GM18508 (cell line): Measurements from ENCODE around the gene DHX15.
A peak's percentile ranks its signal among the peaks of the same experiment; 100 is the strongest.

Experiments used
- ATAC-seq: cut with Tn5 transposase; IDR thresholded peaks from one replicate; pipeline ENCODE4 v1.9.1; 2021; ENCODE audit warnings: moderate number of reproducible peaks; ENCODE audit not compliant: insufficient read depth, unreplicated experiment

The DHX15 gene

GRCh38 chr4:24584211-24584850, at the start of gene DHX15:
TSS of gene DHX15 (minus strand) at chr4:24584554. CDS start at chr4:24584393, 161 bp downstream.
- peak; percentile 81 for ATAC-seq

DNA sequence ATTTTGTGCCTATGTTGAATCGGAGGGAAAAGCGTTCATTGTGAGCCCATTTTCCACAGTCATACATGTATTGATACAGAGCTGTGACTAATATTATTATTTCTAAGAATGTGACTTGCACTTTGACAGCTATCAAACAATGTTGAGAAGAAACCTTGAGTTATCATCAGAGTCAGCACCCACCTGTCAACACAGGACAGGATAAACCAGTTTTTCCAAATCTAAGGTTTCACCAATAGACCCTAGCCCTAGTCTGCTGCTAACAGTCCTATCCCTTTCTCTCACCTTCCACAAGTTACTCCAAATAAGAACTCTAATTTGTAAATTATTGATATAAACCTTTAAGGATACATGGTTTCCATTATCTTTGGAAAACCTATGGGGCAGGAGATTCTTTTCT, 47.7 kb upstream of the DHX15 start:
- no peak for ATAC-seq

GRCh38 chr4:24630937-24631336, 46.6 kb upstream of the DHX15 start:
- ATAC-seq, result no peak

GRCh38 chr4:24625091-24625490, 40.7 kb upstream of the DHX15 start:
- ATAC-seq, result no peak

DNA sequence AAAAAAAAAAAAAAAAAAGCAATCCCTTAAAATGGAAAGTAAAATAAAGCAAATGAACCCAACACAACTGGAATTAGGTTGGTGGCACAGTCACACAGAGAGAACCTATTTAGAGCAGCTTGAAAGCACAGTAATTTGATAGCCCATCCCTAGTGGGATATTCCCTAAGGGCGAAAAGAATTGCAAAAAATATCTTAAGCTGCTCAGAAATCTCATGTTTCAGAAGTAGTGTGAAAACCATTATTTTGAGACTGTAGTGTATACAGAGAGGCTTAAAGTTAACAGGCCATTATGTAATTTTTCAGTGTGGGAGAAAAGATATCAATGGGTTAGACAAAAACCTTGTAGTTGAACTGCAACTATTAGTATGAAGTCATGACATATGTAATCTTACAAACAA, 40.0 kb upstream of the DHX15 start:
- ATAC-seq, result no peak

DNA sequence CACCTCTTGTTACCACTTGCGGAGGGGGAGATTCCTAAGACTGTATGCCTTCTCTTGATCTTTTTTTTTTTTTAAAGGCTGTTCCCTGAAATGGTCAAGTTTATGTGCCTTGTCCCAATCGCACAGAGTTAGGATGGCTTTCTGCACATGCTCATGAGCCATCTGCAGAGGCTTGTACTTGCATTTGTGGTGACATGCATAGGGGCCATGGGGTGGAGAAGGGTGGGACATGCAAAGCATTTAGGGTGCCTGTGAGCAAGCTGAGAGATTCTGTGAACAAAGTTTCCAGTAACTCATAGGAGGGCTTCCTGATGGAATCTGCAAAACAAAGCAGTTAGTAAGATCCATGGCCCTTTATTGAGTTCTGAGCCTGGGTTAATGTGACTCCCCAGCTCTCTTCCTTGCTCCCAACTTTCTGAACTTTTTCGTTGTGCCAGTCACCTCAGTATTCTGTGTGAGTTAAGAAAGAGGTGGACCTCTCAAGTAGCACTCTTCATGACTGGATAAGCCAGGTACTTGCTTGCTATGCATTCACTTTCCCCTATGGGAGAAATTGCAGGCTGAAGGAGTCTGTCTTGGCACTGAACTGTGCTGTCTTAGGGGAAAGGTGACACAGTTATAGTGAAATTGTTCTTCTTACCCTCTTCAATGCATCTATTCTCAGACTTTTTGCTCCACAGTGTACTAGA, 37.9 kb upstream of the DHX15 start:
- no peak for ATAC-seq

DNA sequence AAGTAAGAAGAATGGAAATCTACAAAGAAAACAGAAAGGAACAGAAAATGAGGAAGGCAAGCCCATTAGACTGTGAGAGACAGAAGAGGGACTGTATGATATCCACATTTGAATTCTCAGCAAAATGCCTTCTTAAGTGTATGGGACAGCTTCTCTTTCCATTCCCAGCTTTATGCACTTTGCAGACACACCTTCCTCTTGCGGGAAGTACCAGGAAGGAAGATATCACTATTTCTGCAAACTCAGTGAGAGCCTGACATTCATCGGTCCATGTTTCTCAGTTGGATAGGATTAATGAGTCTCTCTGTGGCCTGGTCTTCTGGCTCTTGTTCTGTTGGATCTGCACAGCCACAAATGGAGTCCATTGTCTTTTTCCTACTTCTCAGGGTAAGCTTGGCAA, 31.6 kb upstream of the DHX15 start:
- no peak for ATAC-seq

DNA sequence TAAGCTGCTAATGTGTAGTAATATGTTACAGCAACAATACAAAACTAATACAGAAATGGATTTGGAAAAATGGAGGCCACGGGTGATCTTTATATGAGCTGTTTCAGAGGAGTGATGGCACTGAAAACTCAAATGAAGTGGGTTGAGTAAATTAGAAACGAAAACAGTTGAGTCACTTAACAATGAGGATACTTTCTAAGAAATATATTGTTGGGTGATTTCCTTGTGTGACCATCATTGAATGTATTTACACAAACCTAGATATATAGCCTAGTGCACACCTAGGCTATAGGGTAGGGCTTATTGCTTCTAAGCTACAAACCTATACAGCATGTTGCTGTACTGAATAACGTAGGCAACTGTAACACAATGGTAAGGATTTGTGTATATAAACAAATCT, 30.5 kb upstream of the DHX15 start:
- no peak for ATAC-seq

GRCh38 chr4:24613502-24613901, 29.1 kb upstream of the DHX15 start:
- no peak for ATAC-seq

- no peak for ATAC-seq
Observed at GRCh38 chr4:24611575-24611974, 27.2 kb upstream of the DHX15 start.

DNA sequence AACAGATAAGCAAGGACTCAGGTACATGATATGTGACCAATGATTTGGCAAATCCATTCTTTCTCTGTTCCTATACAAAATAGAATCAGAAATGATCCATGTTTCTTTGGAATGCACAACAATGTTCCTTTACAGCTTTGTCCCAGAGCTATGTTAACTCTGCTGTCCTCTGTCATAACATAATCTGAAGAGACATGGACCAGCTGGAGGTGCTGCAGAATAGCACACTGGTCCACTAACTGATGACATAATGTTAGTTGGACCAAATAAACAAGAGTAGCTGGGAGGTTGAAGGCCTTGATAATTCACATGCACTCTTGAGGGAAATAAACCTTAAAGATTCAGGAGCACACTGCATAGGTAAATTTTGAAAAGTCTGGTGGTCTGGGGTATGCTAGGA, 23.0 kb upstream of the DHX15 start:
- ATAC-seq, result no peak

DNA sequence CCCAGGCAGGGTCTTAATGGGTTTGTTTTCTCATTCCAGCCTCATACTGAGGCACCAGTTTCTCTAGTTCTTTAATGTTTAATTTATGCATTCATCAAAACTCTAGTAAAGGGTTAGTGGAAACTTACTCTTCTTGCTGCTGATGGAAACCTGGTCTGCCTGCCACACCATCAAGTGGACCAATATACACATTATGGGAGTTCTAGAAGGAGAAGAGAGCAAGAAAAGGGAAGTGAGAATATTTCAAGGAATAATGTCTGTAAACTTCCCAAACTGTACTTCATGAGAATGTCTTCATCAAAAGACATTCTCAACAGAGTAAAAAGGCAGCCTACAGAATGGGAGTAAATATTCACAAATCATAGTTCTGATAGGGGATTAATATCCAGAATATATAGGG, 20.9 kb upstream of the DHX15 start:
- no peak for ATAC-seq

DNA sequence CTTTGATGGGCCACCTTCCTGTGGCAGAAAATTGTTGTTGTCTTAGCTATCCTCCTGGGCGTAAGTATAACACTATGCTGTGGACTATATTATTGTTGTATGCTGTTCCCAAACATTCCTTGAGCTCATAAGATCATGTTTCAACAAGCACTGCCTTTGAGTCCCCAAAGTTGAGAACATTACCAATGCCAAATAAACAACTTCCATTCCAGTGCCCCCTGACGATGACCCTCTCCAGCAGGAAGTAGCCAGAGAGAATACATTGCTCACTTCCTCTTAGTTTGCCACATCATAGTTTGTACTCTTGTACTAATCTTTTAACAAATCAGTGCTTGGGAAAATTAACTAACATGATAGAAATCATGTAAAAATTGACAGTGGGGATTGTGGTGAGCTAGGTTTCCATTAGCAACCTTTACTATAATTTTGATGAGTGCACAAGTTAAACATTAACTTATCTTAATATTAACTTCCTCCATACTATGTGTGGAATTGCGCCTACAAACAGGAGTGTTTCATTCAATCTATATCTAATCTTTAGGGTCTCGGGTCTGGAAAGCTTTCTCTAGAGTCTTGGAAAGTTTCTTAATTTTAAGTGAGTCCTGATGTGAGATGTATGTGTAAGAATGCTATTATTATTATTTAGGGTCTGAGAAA, 20.3 kb upstream of the DHX15 start:
- ATAC-seq, result no peak

DNA sequence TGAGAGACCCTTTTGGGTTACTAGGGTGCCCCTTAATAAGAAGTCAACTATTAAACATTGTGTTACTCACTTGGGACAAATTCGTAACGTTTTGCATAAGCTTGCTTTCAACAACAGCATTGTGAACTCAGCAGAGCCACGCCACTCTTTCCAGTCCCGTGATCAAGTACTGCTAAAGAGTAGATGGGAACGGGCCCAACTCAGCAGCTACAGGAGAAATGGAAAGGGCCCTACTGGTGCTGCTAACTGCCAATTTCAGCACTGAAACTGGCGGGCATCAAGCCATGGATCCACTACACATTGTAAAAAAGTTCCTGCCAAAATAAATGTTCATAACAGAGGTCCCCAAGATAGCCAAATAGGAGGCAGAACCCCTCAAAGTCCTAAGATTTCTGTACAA, 19.0 kb upstream of the DHX15 start:
- ATAC-seq, result no peak

DNA sequence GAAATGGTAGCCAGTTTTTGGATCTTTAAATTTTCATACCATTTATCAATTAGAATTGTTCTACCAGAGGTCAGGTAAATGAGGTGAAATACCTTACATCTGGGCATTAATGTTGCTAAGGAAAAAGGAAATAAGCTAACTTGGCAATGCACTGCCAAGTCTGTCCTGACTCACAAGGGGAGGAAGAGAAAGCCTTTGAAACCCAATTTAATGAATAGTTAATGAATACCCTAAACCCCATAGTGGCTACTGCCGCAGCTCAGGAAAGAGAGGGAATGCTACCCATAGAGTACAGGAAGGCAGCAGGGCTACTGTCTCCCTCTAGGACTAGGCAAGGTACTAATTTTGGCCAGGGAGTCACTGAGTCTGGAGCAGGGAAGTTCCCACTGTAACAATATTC, 16.8 kb upstream of the DHX15 start:
- ATAC-seq, result no peak

GRCh38 chr4:24599275-24599674, 14.9 kb upstream of the DHX15 start:
- no peak for ATAC-seq

- no peak for ATAC-seq
Observed at GRCh38 chr4:24598025-24598424, 13.7 kb upstream of the DHX15 start.

DNA sequence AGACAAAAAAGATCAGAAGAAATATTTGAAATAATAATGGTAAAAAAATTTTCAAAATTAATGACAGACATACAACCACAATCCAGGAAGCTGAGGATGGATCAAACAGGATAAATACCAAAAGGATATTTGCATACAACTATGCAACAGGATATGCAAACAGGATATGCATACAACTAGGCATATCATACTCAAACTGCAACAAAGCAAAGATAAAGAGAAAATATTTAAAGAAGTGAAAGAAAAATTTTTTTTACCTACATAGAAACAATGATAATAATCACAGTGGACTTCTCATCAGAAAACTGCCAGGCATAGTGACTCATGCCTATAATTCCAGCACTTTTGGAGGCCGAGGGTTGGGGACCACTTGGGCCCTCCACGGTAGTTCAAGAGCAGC, 11.3 kb upstream of the DHX15 start:
- ATAC-seq, result no peak

GRCh38 chr4:24594887-24595286, 10.5 kb upstream of the DHX15 start:
- ATAC-seq, result no peak

DNA sequence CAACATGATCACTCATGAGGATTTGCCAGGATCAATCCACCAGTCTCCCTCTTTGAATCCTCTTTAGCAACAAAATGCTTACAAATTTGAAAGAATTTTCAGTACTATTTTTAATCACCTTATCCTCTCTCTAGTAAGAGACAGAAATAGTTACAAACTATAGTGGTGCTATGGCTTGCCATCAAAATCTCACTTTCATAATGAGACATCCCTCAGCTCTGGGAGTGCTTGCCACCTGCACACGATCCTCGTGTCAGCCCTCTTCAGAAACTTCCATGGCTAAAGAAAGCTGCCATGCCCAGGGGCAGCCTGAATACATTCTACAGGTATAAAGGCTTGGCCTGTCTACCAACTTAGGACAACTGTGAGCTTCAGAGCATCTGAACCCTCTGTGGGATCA, 5.1 kb upstream of the DHX15 start:
- peak; percentile 41 for ATAC-seq

GRCh38 chr4:24588216-24588954, 4.0 kb upstream of the DHX15 start:
- ATAC-seq, result no peak
